ENCODE results near the gene POU2F2.

DNA sequence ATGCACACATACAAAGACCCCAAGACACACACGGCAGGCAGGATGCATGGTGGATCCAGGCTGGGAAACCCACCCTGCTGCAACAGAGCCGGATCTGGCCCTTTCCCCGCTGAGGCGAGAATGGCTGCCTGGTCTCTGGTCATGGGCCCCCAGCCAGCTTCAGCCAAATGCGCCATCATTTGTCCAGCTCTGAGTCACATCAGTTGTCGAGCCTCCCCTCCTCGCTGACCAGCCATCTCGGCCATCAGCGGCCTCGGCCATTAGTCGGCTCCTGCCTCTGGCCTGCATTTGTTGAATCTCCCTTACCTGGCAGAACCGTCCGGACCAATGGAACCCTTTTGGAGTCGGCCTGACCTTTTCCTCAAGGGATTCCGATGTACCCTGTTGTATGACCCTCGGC is 38.5 kb upstream of the POU2F2 start:
- no peak for TF ChIP-seq EZH2 (IDR thresholded peaks at IDR 0.05; ENCODE audit: insufficient read depth, poor library complexity, severe bottlenecking)
- no peak for TF ChIP-seq EZH2phosphoT487 (IDR thresholded peaks at IDR 0.05; ENCODE audit: insufficient read depth, low read depth)
